H1 (cell line): Measurements from ENCODE around the gene UGT1A8.

Source experiments
- CHD2 ChIP-seq: IDR thresholded peaks from 2 replicates; pipeline ENCODE4 v1.6.1; 2012; ENCODE audit warnings: low read length, improper control_type of control experiment
- CTCF ChIP-seq, 3 experiments: IDR thresholded peaks; 1 replicate in 2 of 3; 2 replicates in 1 of 3; pipeline versions ENCODE4 v1.5.1 to v1.6.1; 2011; ENCODE audit warnings: low read length in 3 of 3, mild to moderate bottlenecking in 3 of 3, inconsistent platforms in 2 of 3, low read depth in 1 of 3, moderate library complexity in 1 of 3; ENCODE audit not compliant: insufficient read depth in 1 of 3; ENCODE audit errors: control extremely low read depth in 1 of 3
- EP300 ChIP-seq, 2 experiments: IDR thresholded peaks; 1 replicate in 1 of 2; 2 replicates in 1 of 2; pipeline ENCODE4 v1.6.1; 2011 to 2012; ENCODE audit warnings: low read depth in 2 of 2, low read length in 2 of 2, mild to moderate bottlenecking in 2 of 2, borderline replicate concordance in 1 of 2, inconsistent platforms in 1 of 2, moderate library complexity in 1 of 2
- EZH2 ChIP-seq: fragments of 200-600 bp; sonication (generic); IDR thresholded peaks from 2 replicates; pipeline ENCODE4 v1.7.1; 2012; ENCODE audit warnings: low read depth, mild to moderate bottlenecking, moderate library complexity, low read length, inconsistent platforms; ENCODE audit not compliant: severe bottlenecking
- JUND ChIP-seq: IDR thresholded peaks from 2 replicates; pipeline ENCODE4 v1.6.1; 2011; ENCODE audit warnings: mild to moderate bottlenecking, improper control_type of control experiment, low read length
- KDM1A ChIP-seq: fragments of 200-600, 300-600 bp; sonication (generic); IDR thresholded peaks from 2 replicates; pipeline ENCODE4 v1.7.1; 2016; ENCODE audit warnings: mild to moderate bottlenecking, low read length, borderline replicate concordance
- RFX5 ChIP-seq: IDR thresholded peaks from 2 replicates; pipeline ENCODE4 v1.6.1; 2011; ENCODE audit warnings: low read depth, low read length, improper control_type of control experiment, borderline replicate concordance
- SP4 ChIP-seq: IDR thresholded peaks from 2 replicates; pipeline ENCODE4 v1.6.1; 2012; ENCODE audit warnings: low read length, inconsistent platforms
- SUZ12 ChIP-seq: fragments of 200-600 bp; sonication (generic); IDR thresholded peaks from 2 replicates; pipeline ENCODE4 v1.6.1; 2012; ENCODE audit warnings: mild to moderate bottlenecking, inconsistent platforms, low read length, moderate library complexity, mixed read lengths
- TAF1 ChIP-seq: IDR thresholded peaks from 2 replicates; pipeline ENCODE4 v1.6.1; 2011; ENCODE audit warnings: mild to moderate bottlenecking, low read depth, low read length
- TF ChIP-seq, protein P1 (sequence below): IDR thresholded peaks from 2 replicates; pipeline ENCODE4 v1.6.1; 2011; ENCODE audit warnings: low read depth, mild to moderate bottlenecking, low read length; ENCODE audit not compliant: insufficient read depth

DNA sequence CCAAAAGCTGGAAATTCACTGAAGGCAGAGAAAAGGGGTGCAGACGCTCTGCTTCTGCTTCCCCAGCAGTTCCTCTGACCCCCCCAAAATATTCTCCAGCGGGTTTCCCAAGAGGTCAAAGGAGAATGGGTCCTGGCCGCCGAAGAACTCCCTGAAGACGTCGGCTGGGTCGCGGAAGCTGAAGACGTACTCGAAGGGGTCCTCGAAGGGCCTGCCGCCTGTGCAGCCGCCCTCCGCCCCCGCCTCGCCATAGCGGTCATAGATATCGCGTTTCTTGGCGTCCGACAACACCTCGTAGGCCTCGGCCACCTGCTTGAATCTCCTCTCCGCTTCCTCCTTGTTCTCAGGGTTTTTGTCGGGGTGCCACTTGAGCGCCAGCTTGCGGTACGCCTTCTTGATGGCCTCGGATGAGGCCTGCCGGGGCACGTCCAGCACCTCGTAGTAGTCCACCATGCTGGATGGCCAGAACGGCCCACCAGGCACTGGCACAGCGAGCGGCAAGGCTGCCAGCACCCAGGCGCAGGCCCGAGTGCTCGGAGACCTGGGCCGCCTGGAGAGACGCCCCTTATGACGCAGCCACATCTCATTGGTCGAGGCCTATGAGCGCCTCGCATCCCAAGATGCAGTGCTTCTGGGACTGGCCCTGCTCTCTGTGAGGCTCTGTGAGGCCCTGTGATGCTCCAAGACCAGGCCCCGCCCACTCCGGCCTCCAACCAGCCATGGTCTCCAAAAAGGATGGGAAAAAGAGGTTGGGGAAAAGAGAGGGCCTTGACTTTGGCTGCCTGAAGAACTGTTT lies 126.2 kb downstream of the UGT1A8 start:
- TF ChIP-seq TAF1 (no peak), KDM1A (no peak), EZH2 (no peak), SUZ12 (no peak), CTCF (IDR thresholded peaks at IDR 0.05; ENCODE audit: control extremely low read depth in 1 of 3, insufficient read depth in 1 of 3, low read depth in 1 of 3, low read length in 3 of 3) (no peak), RFX5 (no peak), JUND (no peak), CHD2 (no peak), SP4 (no peak), EP300 (IDR thresholded peaks at IDR 0.05; ENCODE audit: borderline replicate concordance in 1 of 2, low read depth in 2 of 2, low read length in 2 of 2) (no peak)
- TF ChIP-seq, protein P1, sequence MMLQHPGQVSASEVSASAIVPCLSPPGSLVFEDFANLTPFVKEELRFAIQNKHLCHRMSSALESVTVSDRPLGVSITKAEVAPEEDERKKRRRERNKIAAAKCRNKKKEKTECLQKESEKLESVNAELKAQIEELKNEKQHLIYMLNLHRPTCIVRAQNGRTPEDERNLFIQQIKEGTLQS, result no peak
